GM12878 (cell line): Measurements from ENCODE around the gene LRRC63. TPM values are rescaled to one million over a fixed set of nuclear protein-coding genes. Genes with fewer than 3 reads are reported as not detected.

ENCODE experiments used
- ATAC-seq: fragments of 200-7000 bp; cut with Tn5 transposase; 3 replicates; pipeline ENCODE4 v1.9.1; 2020; ENCODE audit warnings: mild to moderate bottlenecking, moderate library complexity
- BruUV-seq: library from RNA; stranded (reverse); fragments of 400-500 nt; replicated peaks from 2 replicates; lab custom pipeline; 2021; lab: Mats Ljungman, UMichigan
- CTCF ChIA-PET: fragments of 300-600 bp; sonication (Branson Sonifier 250); formaldehyde crosslinking; extraction: SDS; loops from one replicate; lab custom pipeline; 2021; ENCODE audit warnings: inconsistent platforms; lab: Yijun Ruan, JAX
- POLR2A ChIA-PET: fragments of 350-600 bp; formaldehyde crosslinking; extraction: SDS; loops from one replicate; lab custom pipeline; 2021; ENCODE audit warnings: inconsistent platforms; lab: Charles Lee
- RAD21 ChIA-PET: fragments of 300-600 bp; sonication (Branson Sonifier 250); formaldehyde crosslinking; loops from one replicate; lab custom pipeline; 2023; ENCODE audit warnings: antibody characterized with exemption; ENCODE audit not compliant: unreplicated experiment; lab: Charles Lee
- SMC1A ChIA-PET: fragments of 300-600 bp; sonication (Branson Sonifier 250); formaldehyde crosslinking; loops from one replicate; lab custom pipeline; 2023; ENCODE audit not compliant: unreplicated experiment, uncharacterized antibody; lab: Charles Lee
- DNase-seq: peaks from one replicate; pipeline ENCODE4 v3.0.0-alpha.2; 2011; ENCODE audit warnings: low read depth, low spot score
- FAIRE-seq: peaks from 3 replicates; lab custom pipeline; 2011; peaks lifted over from hg19 to GRCh38; lab: Jason Lieb, UNC
- H2AFZ ChIP-seq: 2 replicates; pipeline ENCODE4 v1.6.0; 2011; ENCODE audit warnings: low read depth, low read length, control low read depth; ENCODE audit not compliant: control insufficient read depth
- H3K27ac ChIP-seq: 2 replicates; pipeline ENCODE4 v1.5.1; 2011; ENCODE audit warnings: control low read depth; ENCODE audit not compliant: control insufficient read depth, insufficient read depth
- H3K27me3 ChIP-seq, 2 experiments: replicated peaks in 1 of 2; 2 replicates each; pipeline versions ENCODE4 v1.6.0 to v1.6.1; 2011; ENCODE audit warnings: low read length in 1 of 2; ENCODE audit not compliant: control insufficient read depth in 2 of 2, insufficient read depth in 2 of 2
- H3K36me3 ChIP-seq, 2 experiments: 2 replicates each; pipeline ENCODE4 v1.5.1; 2011; ENCODE audit warnings: low read length in 1 of 2; ENCODE audit not compliant: control insufficient read depth in 2 of 2, insufficient read depth in 2 of 2
- H3K4me1 ChIP-seq: 2 replicates; pipeline ENCODE4 v1.6.1; 2011; ENCODE audit warnings: mild to moderate bottlenecking, low read length, moderate library complexity, mixed read lengths; ENCODE audit not compliant: control insufficient read depth, insufficient read depth
- H3K4me2 ChIP-seq: 2 replicates; pipeline ENCODE4 v1.6.0; 2011; ENCODE audit warnings: control low read depth; ENCODE audit not compliant: control insufficient read depth, insufficient read depth
- H3K4me3 ChIP-seq: fragments of 200-600 bp; sonication (generic); 2 replicates; pipeline ENCODE4 v1.5.1; 2016
- H3K79me2 ChIP-seq: 2 replicates; pipeline ENCODE4 v1.6.0; 2011; ENCODE audit warnings: low read length; ENCODE audit not compliant: control insufficient read depth, insufficient read depth
- H3K9ac ChIP-seq: 2 replicates; pipeline ENCODE4 v1.8.0; 2011; ENCODE audit warnings: low read length, control low read depth, mixed read lengths; ENCODE audit not compliant: control insufficient read depth, insufficient read depth
- H3K9me3 ChIP-seq: replicated peaks from 3 replicates; pipeline ENCODE4 v1.5.1; 2011; ENCODE audit warnings: mild to moderate bottlenecking, low read length; ENCODE audit not compliant: control insufficient read depth, insufficient read depth
- H4K20me1 ChIP-seq: 2 replicates; pipeline ENCODE4 v1.6.0; 2011; ENCODE audit not compliant: control insufficient read depth, insufficient read depth
- CHD1 ChIP-seq: IDR thresholded peaks from 2 replicates; pipeline ENCODE4 v1.6.1; 2012; ENCODE audit warnings: low read depth, low read length, improper control_type of control experiment
- CREB1 ChIP-seq: IDR thresholded peaks from 2 replicates; pipeline ENCODE4 v1.6.1; 2012; ENCODE audit warnings: low read depth, mild to moderate bottlenecking, inconsistent platforms
- LARP7 ChIP-seq: fragments of 450-650 bp; IDR thresholded peaks from 2 replicates; pipeline ENCODE4 v1.6.1; 2017; ENCODE audit warnings: mild to moderate bottlenecking
- MLLT1 ChIP-seq: fragments of 450-650 bp; IDR thresholded peaks from 2 replicates; pipeline ENCODE4 v1.6.1; 2016; ENCODE audit warnings: mild to moderate bottlenecking
- SMC3 ChIP-seq: IDR thresholded peaks from 2 replicates; pipeline ENCODE4 v1.6.1; 2011; ENCODE audit warnings: low read length, improper control_type of control experiment, borderline replicate concordance
- SREBF2 ChIP-seq: IDR thresholded peaks from 2 replicates; pipeline ENCODE4 v1.6.1; 2012; ENCODE audit warnings: mild to moderate bottlenecking, low read length
- TARDBP ChIP-seq: IDR thresholded peaks from 2 replicates; pipeline ENCODE4 v1.6.1; 2016; ENCODE audit warnings: borderline replicate concordance
- ZBTB11 ChIP-seq: fragments of 450-650 bp; formaldehyde crosslinking; IDR thresholded peaks from 2 replicates; pipeline ENCODE4 v1.5.0; 2022; ENCODE audit warnings: mild to moderate bottlenecking, missing genetic modification characterization
- WGBS: methylation state at CpG from one replicate; pipeline ENCODE4 v1.1.6; 2016; ENCODE audit warnings: low lambda C conversion rate; ENCODE audit not compliant: insufficient replicate concordance, insufficient coverage; ENCODE audit errors: missing lambda C conversion rate; 5-methylcytosine and 5-hydroxymethylcytosine counted together
- in situ Hi-C: fragments of 300-500 bp; cut with MboI; formaldehyde crosslinking; loops from 9 replicates; pipeline ENCODE4 v1.14.3; 2018; ENCODE audit warnings: mixed read lengths
- intact Hi-C: fragments of 100-400 bp; cut with micrococcal nuclease; formaldehyde crosslinking; loops from one replicate; pipeline ENCODE4 v1.14.2; 2022; ENCODE audit not compliant: unreplicated experiment
- polyA plus RNA-seq, 11 experiments: library from polyadenylated mRNA; depleted of rRNA in 4 of 11; unstranded in 6 of 11; stranded (reverse) in 5 of 11; fragments of >200 nt; fragmentation: Nextera tagmentation in 4 of 11; fragmentation: Illumina TruSeq in 1 of 11; extraction: Ambion mirVana in 4 of 11; extraction: Trizol in 1 of 11; gene quantifications; 1 replicate in 1 of 11; 2 replicates in 10 of 11; pipeline versions ENCODE4 v1.2.1 to v1.2.3, GENCODE V29; 2011 to 2016; ENCODE audit warnings: inconsistent platforms in 2 of 11, missing spikeins in 2 of 11, low read depth in 1 of 11
- total RNA-seq, 4 experiments: library from RNA; depleted of rRNA in 3 of 4; stranded (reverse); fragments of >200 nt in 3 of 4; fragmentation: Illumina TruSeq in 1 of 4; extraction: Trizol in 1 of 4; gene quantifications; 2 replicates each; pipeline versions ENCODE4 v1.2.1 to v1.2.3, GENCODE V29; 2013 to 2021
- TF ChIP-seq, protein P1 (sequence below): fragments of 150-350 bp; IDR thresholded peaks from 2 replicates; pipeline ENCODE4 v1.6.1; 2016; ENCODE audit warnings: low read depth, low read length

The LRRC63 gene
- total and polyA plus RNA-seq, 10 of the 15 experiments (the other 5 are each of a cell fraction or from before 2014, with no cell fraction given), result 0.34 to 0.98 (median 0.76) TPM; not detected in 1

GRCh38 chr13:46265292-46265691 is 53.6 kb downstream of the LRRC63 start:
- Histone ChIP-seq H2AFZ (no peak overlapping the region), H3K27ac (no peak overlapping the region), H3K9me3 (no peaks in the 10 kb centered on the region), H3K4me1 (no peaks in the 10 kb centered on the region), H3K79me2 (no peaks in the 10 kb centered on the region), H3K27me3 (no peaks in the 10 kb centered on the region; a peak in 3 of 4 replicates), H3K4me3 (no peak overlapping the region), H4K20me1 (no peaks in the 10 kb centered on the region), H3K36me3 (no peaks in the 10 kb centered on the region), H3K4me2 (no peak overlapping the region), H3K9ac (no peak overlapping the region)
- in situ Hi-C loops (no loop called here), intact Hi-C loops (no loop called here)
- DNase-seq (no peak), ATAC-seq (no peak), FAIRE-seq (no peak)
- CTCF ChIA-PET, result no interaction called here
- BruUV-seq, result no TSS peak
- SMC1A ChIA-PET, result no interaction called here
- RAD21 ChIA-PET, result no interaction called here
- POLR2A ChIA-PET, result interaction anchor here (0.6 kb wide), 1 partner anchor 8 kb away, joined by 3 read pairs; no protein-coding TSS in a partner anchor
- TF ChIP-seq MLLT1, result no peak
- no peak for TF ChIP-seq CREB1
- TF ChIP-seq CHD1, result no peak
- no peak for TF ChIP-seq SMC3
- no peak for TF ChIP-seq ZBTB11 (CRISPR knock-in tag)
- TF ChIP-seq SREBF2, result no peak
- TF ChIP-seq, protein P1, sequence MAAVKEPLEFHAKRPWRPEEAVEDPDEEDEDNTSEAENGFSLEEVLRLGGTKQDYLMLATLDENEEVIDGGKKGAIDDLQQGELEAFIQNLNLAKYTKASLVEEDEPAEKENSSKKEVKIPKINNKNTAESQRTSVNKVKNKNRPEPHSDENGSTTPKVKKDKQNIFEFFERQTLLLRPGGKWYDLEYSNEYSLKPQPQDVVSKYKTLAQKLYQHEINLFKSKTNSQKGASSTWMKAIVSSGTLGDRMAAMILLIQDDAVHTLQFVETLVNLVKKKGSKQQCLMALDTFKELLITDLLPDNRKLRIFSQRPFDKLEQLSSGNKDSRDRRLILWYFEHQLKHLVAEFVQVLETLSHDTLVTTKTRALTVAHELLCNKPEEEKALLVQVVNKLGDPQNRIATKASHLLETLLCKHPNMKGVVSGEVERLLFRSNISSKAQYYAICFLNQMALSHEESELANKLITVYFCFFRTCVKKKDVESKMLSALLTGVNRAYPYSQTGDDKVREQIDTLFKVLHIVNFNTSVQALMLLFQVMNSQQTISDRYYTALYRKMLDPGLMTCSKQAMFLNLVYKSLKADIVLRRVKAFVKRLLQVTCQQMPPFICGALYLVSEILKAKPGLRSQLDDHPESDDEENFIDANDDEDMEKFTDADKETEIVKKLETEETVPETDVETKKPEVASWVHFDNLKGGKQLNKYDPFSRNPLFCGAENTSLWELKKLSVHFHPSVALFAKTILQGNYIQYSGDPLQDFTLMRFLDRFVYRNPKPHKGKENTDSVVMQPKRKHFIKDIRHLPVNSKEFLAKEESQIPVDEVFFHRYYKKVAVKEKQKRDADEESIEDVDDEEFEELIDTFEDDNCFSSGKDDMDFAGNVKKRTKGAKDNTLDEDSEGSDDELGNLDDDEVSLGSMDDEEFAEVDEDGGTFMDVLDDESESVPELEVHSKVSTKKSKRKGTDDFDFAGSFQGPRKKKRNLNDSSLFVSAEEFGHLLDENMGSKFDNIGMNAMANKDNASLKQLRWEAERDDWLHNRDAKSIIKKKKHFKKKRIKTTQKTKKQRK, result no peak
- no peak for TF ChIP-seq TARDBP
- no peak for TF ChIP-seq LARP7
- 47% methylated on average over 1 of the region's 1 CpG for WGBS
